ENCODE results near the gene SPDYE11.
"Not testable (repeated sequence)": the region's sequence is repeated elsewhere in the genome, so short reads cannot be mapped to it uniquely, and the experiment has no call there.

Gene SPDYE11

GRCh38 chr7:73057811-73058210 lies at the start of gene SPDYE11:
TSS of gene SPDYE11 (minus strand) at chr7:73057911. CDS start at chr7:73056111, 1,800 bp downstream.
- DNase-seq (ENCODE audit: low spot score), result not testable (repeated sequence)

GRCh38 chr7:73085938-73086337 lies 28.2 kb upstream of the SPDYE11 start, which contains the start of gene SPDYE9:
TSS of gene SPDYE9 (minus strand) at chr7:73086038. CDS start at chr7:73084238, 1,800 bp downstream.
- DNase-seq (ENCODE audit: low spot score), result not testable (repeated sequence)

GRCh38 chr7:73029666-73030065 lies 28.0 kb downstream of the SPDYE11 start, which contains the start of gene SPDYE8:
TSS of gene SPDYE8 (minus strand) at chr7:73029766. CDS start at chr7:73027966, 1,800 bp downstream.
- not testable (repeated sequence) for DNase-seq (ENCODE audit: low spot score)

- not testable (repeated sequence) for DNase-seq (ENCODE audit: low spot score)
Observed at GRCh38 chr7:73006491-73006890, 51.2 kb downstream of the SPDYE11 start.

GRCh38 chr7:73005693-73006447 lies 51.8 kb downstream of the SPDYE11 start:
- DNase-seq (ENCODE audit: low spot score), result peak; percentile 69

- not testable (repeated sequence) for DNase-seq (ENCODE audit: low spot score)
Observed at GRCh38 chr7:73005356-73005692, 52.4 kb downstream of the SPDYE11 start.

GRCh38 chr7:72997887-72998468 lies 59.7 kb downstream of the SPDYE11 start:
- DNase-seq (ENCODE audit: low spot score), result not testable (repeated sequence)
